Right lobe of liver (tissue), 6 donors: ENCODE results near the gene OR13J1. TPM values are rescaled to one million over a fixed set of nuclear protein-coding genes. Genes with fewer than 3 reads are reported as not detected.
"Not testable (repeated sequence)": the region's sequence is repeated elsewhere in the genome, so short reads cannot be mapped to it uniquely, and the experiment has no call there.

ENCODE experiments used
- ATAC-seq, 4 donors: fragments of 200-7000 bp; cut with Tn5 transposase; one replicate each; pipeline ENCODE4 v1.9.1; 2020; ENCODE audit warnings: mild to moderate bottlenecking in 4 of 4, moderate library complexity in 4 of 4
- DNase-seq, 3 donors: peaks; one replicate each; pipeline ENCODE4 v3.0.0-alpha.2; 2020
- H3K27ac ChIP-seq, 3 donors: fragments of 200-600 bp; one replicate each; pipeline ENCODE4 v1.8.0; 2022
- H3K27me3 ChIP-seq, 2 donors: fragments of 200-600 bp; one replicate each; pipeline ENCODE4 v1.8.0; 2022
- H3K36me3 ChIP-seq, 4 donors: fragments of 200-600 bp; sonication (generic) in 1 of 4; one replicate each; pipeline versions ENCODE4 v1.5.1 to v1.8.0; 2017 to 2022; ENCODE audit warnings: control low read depth in 1 of 4
- H3K4me1 ChIP-seq, 4 donors: fragments of 200-600 bp; sonication (generic) in 1 of 4; one replicate each; pipeline versions ENCODE4 v1.5.1 to v1.8.0; 2017 to 2022; ENCODE audit warnings: control low read depth in 1 of 4
- H3K4me3 ChIP-seq, 3 donors: fragments of 200-600 bp; one replicate each; pipeline ENCODE4 v1.8.0; 2022
- H3K9me3 ChIP-seq, 4 donors: fragments of 200-600 bp; sonication (generic) in 1 of 4; one replicate each; pipeline versions ENCODE4 v1.5.1 to v1.8.0; 2017 to 2022; ENCODE audit warnings: control low read depth in 1 of 4
- POLR2A ChIP-seq: fragments of 450-650 bp; IDR thresholded peaks from one replicate; pipeline ENCODE4 v1.6.1; 2017; ENCODE audit warnings: antibody characterized with exemption, mild to moderate bottlenecking
- WGBS: methylation state at CpG from one replicate; pipeline ENCODE4 v1.1.6; 2018; ENCODE audit warnings: low coverage, low lambda C conversion rate; ENCODE audit not compliant: insufficient coverage; ENCODE audit errors: missing lambda C conversion rate; 5-methylcytosine and 5-hydroxymethylcytosine counted together
- intact Hi-C, 2 donors: fragments of 100-400 bp; cut with DNase I; formaldehyde crosslinking; loops; one replicate each; pipeline versions ENCODE4 v1.11.2 to v1.14.1; 2022
- total RNA-seq, 6 experiments: library from RNA; depleted of rRNA in 2 of 6; stranded (reverse); fragments of >200 nt in 2 of 6; fragmentation: NEBNext Ultra II Directional in 3 of 6; extraction: Animal tissue kit (Norgen Biotek cat#: 25700) in 3 of 6; gene quantifications; one replicate each; pipeline versions ENCODE4 v1.1.0 to v1.2.4, GENCODE V29; 2016 to 2023
- TF ChIP-seq, protein P1 (sequence below), 4 donors: fragments of 200-600 bp in 3 of 4; fragments of 450-650 bp in 1 of 4; IDR thresholded peaks; one replicate each; pipeline versions ENCODE4 v1.5.1 to v1.8.0; 2016 to 2022; ENCODE audit warnings: antibody characterized with exemption in 4 of 4, mild to moderate bottlenecking in 2 of 4
- donor health status: DM: no; HTN: yes; CAD: no.
- donor health status: DM: no; HTN: no; CAD: no.
- donor health status: DM: no; HTN: no; CAD: no.
- donor health status: DM: no; HTN: yes; CAD: no.
- donor health status: DM: no; HTN: yes; CAD: no.

The OR13J1 gene
- total RNA-seq, 6 experiments from 2014 or later: not detected

DNA sequence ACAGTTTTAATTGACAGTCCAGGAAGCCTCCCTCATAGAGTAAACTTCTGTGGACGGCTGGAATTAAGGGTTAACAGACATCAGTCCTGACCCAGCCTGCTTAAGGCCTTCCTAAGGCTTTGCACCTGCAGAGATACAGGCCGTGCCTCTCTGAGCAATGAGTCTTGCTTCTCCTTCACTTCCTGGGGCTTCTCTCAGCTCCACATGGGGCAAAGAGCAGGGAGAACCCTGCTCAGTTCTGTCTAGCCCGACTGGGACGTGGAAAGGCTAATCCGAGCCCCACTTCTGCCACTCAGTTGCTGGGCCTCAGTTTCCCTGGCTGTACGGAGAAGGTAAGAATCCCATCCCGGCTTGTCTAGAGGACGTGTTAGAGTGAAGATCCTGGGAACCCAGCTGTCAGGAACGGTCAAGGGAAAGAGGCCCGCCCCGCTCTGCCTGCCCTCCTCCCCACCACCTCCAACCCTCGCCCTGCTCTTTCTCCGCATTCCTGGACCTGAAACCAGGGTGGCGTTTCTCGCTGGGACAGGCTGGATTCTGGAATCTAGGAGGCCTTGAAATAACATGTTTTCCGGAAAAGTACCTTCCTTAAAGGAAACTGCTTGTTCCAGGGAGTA is 45.6 kb upstream of the OR13J1 start:
- ATAC-seq (no peak), DNase-seq (no peak)
- H3K36me3 ChIP-seq: no peaks in the 10 kb centered on the region
- TF ChIP-seq, protein P1, sequence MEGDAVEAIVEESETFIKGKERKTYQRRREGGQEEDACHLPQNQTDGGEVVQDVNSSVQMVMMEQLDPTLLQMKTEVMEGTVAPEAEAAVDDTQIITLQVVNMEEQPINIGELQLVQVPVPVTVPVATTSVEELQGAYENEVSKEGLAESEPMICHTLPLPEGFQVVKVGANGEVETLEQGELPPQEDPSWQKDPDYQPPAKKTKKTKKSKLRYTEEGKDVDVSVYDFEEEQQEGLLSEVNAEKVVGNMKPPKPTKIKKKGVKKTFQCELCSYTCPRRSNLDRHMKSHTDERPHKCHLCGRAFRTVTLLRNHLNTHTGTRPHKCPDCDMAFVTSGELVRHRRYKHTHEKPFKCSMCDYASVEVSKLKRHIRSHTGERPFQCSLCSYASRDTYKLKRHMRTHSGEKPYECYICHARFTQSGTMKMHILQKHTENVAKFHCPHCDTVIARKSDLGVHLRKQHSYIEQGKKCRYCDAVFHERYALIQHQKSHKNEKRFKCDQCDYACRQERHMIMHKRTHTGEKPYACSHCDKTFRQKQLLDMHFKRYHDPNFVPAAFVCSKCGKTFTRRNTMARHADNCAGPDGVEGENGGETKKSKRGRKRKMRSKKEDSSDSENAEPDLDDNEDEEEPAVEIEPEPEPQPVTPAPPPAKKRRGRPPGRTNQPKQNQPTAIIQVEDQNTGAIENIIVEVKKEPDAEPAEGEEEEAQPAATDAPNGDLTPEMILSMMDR (IDR thresholded peaks at IDR 0.05): no peak
- no peak for TF ChIP-seq POLR2A
- H3K4me3 ChIP-seq: no peak overlapping the region
- H3K27ac ChIP-seq: no peak overlapping the region
- H3K4me1 ChIP-seq: peaks cover 0 to 46% (median 7%) of the 10 kb centered on the region in 4 donors
- 76% methylated on average over 5 of the region's 16 CpGs for WGBS
- no peaks in the 10 kb centered on the region for H3K9me3 ChIP-seq
- H3K27me3 ChIP-seq: no peaks in the 10 kb centered on the region
- intact Hi-C loops: no loop called here

DNA sequence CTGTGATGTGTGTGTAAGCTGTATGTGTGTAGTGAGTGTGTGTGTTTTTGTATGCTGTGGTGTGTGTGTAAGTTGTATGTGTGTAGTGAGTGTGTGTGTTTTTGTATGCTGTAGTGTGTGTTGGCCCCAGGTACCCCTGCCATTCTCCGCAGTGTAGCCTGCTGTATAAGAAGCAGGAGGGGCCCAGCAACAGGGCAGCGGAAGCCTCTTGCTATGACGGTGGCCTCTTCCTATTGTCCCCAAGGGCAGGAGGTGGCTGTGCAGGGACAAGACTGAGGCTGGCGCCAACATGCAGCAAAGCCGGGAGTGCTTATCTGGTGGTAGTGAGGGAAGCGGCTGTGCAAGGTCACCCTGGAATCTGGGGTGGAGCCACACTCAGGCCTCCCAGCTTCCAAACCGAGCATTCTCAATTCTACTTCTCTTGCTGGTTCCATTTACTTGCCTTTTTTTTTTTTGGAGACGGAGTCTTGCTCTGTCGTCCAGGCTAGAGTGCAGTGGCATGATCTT is 44.2 kb upstream of the OR13J1 start:
- intact Hi-C loops: no loop called here
- Histone ChIP-seq H3K4me3 (no peak overlapping the region), H3K27me3 (no peaks in the 10 kb centered on the region), H3K9me3 (no peaks in the 10 kb centered on the region), H3K36me3 (no peaks in the 10 kb centered on the region), H3K27ac (peak overlapping the region in 1 of 3 donors; percentile 50), H3K4me1 (peaks cover 0 to 35% (median 3%) of the 10 kb centered on the region in 4 donors)
- TF ChIP-seq, protein P1 (IDR thresholded peaks at IDR 0.05): no peak
- no peak for TF ChIP-seq POLR2A
- 23% methylated on average over 6 of the region's 9 CpGs for WGBS
- DNase-seq: peak; percentile 76 to 88 (median 80)
- peak; percentile 81 to 86 (median 84) for ATAC-seq

DNA sequence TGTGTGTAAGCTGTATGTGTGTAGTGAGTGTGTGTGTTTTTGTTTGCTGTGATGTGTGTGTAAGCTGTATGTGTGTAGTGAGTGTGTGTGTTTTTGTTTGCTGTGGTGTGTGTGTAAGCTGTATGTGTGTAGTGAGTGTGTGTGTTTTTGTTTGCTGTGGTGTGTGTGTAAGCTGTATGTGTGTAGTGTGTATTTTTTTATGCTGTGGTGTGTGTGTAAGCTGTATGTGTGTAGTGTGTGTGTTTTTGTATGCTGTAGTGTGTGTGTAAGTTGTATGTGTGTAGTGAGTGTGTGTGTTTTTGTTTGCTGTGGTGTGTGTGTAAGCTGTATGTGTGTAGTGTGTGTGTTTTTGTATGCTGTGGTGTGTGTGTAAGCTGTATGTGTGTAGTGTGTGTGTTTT is 43.2 kb upstream of the OR13J1 start:
- H3K36me3 ChIP-seq, H3K9me3 ChIP-seq, DNase-seq, ATAC-seq, H3K27me3 ChIP-seq, H3K4me3 ChIP-seq, H3K27ac ChIP-seq, intact Hi-C loops: not testable (repeated sequence)
- H3K4me1 ChIP-seq: peaks cover 0 to 44% (median 3%) of the 10 kb centered on the region in 4 donors

DNA sequence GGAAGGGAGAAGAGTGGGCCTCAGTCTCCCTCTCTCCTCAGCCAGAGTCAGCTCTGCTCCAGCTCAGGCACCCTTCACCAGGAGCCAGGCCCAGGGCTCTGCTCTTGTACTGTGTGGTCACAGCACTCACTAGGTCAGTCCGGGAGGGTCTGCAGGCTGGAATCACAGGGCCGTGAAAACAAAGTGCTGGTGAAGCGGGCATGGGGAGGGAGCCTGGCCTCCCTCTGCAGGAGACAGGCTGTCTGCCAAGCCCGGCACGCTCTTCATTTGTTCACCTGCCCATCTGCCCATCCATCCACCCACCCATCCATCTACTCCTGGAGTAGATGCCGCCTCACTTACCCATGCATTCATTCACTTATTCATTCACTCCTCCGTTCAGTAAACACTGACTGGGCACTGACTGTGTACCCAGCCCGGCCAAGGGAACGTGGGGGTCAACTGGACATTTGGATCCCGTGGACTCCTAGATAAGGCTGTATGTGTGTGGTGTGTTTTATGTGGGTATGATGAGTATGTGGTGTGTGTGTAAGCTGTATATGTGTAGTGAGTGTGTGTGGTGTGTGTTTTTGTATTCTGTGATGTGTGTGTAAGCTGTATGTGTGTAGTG is 42.7 kb upstream of the OR13J1 start:
- Histone ChIP-seq H3K9me3 (no peaks in the 10 kb centered on the region), H3K36me3 (no peaks in the 10 kb centered on the region), H3K4me1 (peaks cover 0 to 47% (median 4%) of the 10 kb centered on the region in 4 donors), H3K27ac (no peak overlapping the region), H3K4me3 (no peak overlapping the region), H3K27me3 (no peaks in the 10 kb centered on the region)
- intact Hi-C loops: no loop called here
- TF ChIP-seq, protein P1 (IDR thresholded peaks at IDR 0.05): no peak
- TF ChIP-seq POLR2A: no peak
- 40% methylated on average over 5 of the region's 10 CpGs for WGBS
- peak in 1 of 3 donors; percentile 75 for DNase-seq
- ATAC-seq: peak; percentile 23 to 58 (median 30)

DNA sequence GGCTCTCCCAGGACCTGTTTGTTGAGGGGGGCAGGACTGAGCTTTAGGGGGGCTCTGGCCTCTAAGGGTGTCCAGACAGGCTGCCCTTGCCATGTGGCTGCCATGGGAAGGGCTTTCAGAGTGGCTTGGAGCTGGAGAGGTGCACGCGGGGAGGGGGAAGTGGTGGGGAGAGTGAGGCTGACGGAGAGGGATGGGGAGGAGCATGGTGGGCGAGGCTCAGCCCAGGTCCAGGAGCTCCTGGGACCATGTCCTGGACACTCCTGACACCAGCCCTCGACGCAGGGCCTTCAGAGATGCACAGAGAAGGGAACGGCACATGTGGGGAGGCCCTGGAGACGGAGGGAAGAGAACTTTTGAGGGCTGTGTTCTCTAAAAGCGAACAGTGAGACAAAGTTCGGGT is 41.5 kb upstream of the OR13J1 start:
- TF ChIP-seq POLR2A: no peak
- TF ChIP-seq, protein P1 (IDR thresholded peaks at IDR 0.05): no peak
- intact Hi-C loops: no loop called here
- 68% methylated on average over 5 of the region's 10 CpGs for WGBS
- peak overlapping the region in 2 of 3 donors; percentile 45 to 62 for H3K27ac ChIP-seq
- no peaks in the 10 kb centered on the region for H3K36me3 ChIP-seq
- H3K27me3 ChIP-seq: no peaks in the 10 kb centered on the region
- ATAC-seq: no peak
- no peak for DNase-seq
- H3K9me3 ChIP-seq: no peaks in the 10 kb centered on the region
- H3K4me3 ChIP-seq: no peak overlapping the region
- H3K4me1 ChIP-seq: peaks cover 0 to 53% (median 13%) of the 10 kb centered on the region in 4 donors
